Activated CD8-positive, alpha-beta T cell treated with anti-CD3 and anti-CD28 coated beads for 36 hours (primary cell): ENCODE measurements around the gene GJB2. TPM values are rescaled to one million over a fixed set of nuclear protein-coding genes. Genes with fewer than 3 reads are reported as not detected.

Experiments used
- ATAC-seq: fragments of 200-7000 bp; cut with Tn5 transposase; one replicate; pipeline ENCODE4 v1.10.0; 2021; ENCODE audit warnings: mild to moderate bottlenecking, moderate library complexity
- CTCF ChIA-PET: fragments of 350-600 bp; sonication (Branson Sonifier 250); formaldehyde crosslinking; loops from one replicate; lab custom pipeline; 2021; ENCODE audit warnings: antibody characterized with exemption; lab: Charles Lee
- POLR2A ChIA-PET: fragments of 350-600 bp; sonication (Branson Sonifier 250); formaldehyde crosslinking; loops from one replicate; lab custom pipeline; 2021; ENCODE audit warnings: antibody characterized with exemption; lab: Charles Lee
- DNase-seq: peaks from one replicate; pipeline ENCODE4 v3.0.0-alpha.2; 2020
- H3K27ac Mint-ChIP-seq: one replicate; pipeline ENCODE4 v1.8.0; 2021; ENCODE audit warnings: mild to moderate bottlenecking, mixed read lengths
- H3K27me3 Mint-ChIP-seq: one replicate; pipeline ENCODE4 v1.8.0; 2021; ENCODE audit warnings: mixed read lengths
- H3K36me3 Mint-ChIP-seq: one replicate; pipeline ENCODE4 v1.8.0; 2021; ENCODE audit warnings: low read depth, mixed read lengths
- H3K4me1 Mint-ChIP-seq: one replicate; pipeline ENCODE4 v1.8.0; 2021; ENCODE audit warnings: low read depth, mixed read lengths
- H3K4me3 Mint-ChIP-seq: one replicate; pipeline ENCODE4 v1.8.0; 2021; ENCODE audit warnings: mild to moderate bottlenecking, moderate library complexity, mixed read lengths
- H3K9me3 Mint-ChIP-seq: one replicate; pipeline ENCODE4 v1.8.0; 2021; ENCODE audit warnings: mixed read lengths
- intact Hi-C: fragments of 100-400 bp; cut with micrococcal nuclease; formaldehyde crosslinking; loops from one replicate; pipeline ENCODE4 v1.10.0; 2022
- total RNA-seq, 2 experiments: library from RNA; stranded (reverse); gene quantifications; one replicate each; pipeline ENCODE4 v1.2.3, GENCODE V29; 2021
- TF ChIP-seq, protein P1 (sequence below): fragments of 200-600 bp; IDR thresholded peaks from one replicate; pipeline ENCODE4 v1.8.0; 2022; ENCODE audit warnings: antibody characterized with exemption, mild to moderate bottlenecking

GJB2 gene
- total RNA-seq, 2 experiments from 2014 or later, result 0.83 to 1.1 TPM

DNA sequence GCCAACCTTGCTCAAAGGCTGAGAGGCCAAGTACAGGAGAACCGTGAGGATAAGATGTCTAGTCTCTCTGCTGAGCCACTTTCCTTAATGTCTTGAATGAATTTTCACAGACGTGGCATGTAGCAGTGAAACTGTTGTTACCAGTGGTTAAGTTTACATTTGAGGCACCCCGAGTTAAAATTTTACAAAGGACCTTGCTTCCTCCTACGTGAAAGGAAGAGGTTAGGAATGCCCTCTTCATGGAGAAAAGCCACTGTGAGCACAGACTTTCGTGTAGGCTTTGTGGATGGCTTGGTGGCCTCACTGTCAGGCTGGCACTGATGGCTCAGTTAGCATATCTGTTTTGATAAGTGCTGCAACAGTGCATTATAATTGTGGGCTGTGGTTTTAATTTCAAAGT lies 2.7 kb downstream of the GJB2 start:
- ATAC-seq, result no peak
- intact Hi-C loops, result loop anchor here (5.0 to 10.0 kb wide), 2 partner anchors 225 to 282 kb away; no protein-coding TSS in a partner anchor
- POLR2A ChIA-PET, result interaction anchor here (0.8 kb wide), 1 partner anchor 12 kb away, joined by 3 read pairs; no protein-coding TSS in a partner anchor
- Mint-ChIP-seq H3K9me3 (no peaks in the 10 kb centered on the region), H3K27ac (no peak overlapping the region), H3K4me1 (peaks cover 18% of the 10 kb centered on the region), H3K27me3 (peaks cover 36% of the 10 kb centered on the region), H3K4me3 (no peak overlapping the region), H3K36me3 (no peaks in the 10 kb centered on the region)
- DNase-seq, result no peak
- CTCF ChIA-PET, result interaction anchor here (0.9 to 1.0 kb wide), 4 partner anchors 27 to 303 kb away, joined by 3 read pairs; no protein-coding TSS in a partner anchor
- TF ChIP-seq, protein P1, sequence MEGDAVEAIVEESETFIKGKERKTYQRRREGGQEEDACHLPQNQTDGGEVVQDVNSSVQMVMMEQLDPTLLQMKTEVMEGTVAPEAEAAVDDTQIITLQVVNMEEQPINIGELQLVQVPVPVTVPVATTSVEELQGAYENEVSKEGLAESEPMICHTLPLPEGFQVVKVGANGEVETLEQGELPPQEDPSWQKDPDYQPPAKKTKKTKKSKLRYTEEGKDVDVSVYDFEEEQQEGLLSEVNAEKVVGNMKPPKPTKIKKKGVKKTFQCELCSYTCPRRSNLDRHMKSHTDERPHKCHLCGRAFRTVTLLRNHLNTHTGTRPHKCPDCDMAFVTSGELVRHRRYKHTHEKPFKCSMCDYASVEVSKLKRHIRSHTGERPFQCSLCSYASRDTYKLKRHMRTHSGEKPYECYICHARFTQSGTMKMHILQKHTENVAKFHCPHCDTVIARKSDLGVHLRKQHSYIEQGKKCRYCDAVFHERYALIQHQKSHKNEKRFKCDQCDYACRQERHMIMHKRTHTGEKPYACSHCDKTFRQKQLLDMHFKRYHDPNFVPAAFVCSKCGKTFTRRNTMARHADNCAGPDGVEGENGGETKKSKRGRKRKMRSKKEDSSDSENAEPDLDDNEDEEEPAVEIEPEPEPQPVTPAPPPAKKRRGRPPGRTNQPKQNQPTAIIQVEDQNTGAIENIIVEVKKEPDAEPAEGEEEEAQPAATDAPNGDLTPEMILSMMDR, result no peak

DNA sequence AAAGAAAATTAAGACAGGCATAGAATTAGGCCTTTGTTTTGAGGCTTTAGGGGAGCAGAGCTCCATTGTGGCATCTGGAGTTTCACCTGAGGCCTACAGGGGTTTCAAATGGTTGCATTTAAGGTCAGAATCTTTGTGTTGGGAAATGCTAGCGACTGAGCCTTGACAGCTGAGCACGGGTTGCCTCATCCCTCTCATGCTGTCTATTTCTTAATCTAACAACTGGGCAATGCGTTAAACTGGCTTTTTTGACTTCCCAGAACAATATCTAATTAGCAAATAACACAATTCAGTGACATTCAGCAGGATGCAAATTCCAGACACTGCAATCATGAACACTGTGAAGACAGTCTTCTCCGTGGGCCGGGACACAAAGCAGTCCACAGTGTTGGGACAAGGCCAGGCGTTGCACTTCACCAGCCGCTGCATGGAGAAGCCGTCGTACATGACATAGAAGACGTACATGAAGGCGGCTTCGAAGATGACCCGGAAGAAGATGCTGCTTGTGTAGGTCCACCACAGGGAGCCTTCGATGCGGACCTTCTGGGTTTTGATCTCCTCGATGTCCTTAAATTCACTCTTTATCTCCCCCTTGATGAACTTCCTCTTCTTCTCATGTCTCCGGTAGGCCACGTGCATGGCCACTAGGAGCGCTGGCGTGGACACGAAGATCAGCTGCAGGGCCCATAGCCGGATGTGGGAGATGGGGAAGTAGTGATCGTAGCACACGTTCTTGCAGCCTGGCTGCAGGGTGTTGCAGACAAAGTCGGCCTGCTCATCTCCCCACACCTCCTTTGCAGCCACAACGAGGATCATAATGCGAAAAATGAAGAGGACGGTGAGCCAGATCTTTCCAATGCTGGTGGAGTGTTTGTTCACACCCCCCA lies 3.8 kb downstream of the GJB2 start:
- H3K27me3 Mint-ChIP-seq, result peaks cover 25% of the 10 kb centered on the region
- ATAC-seq (no peak), DNase-seq (peak; percentile 34)
- no peak overlapping the region for H3K27ac Mint-ChIP-seq
- no peaks in the 10 kb centered on the region for H3K36me3 Mint-ChIP-seq
- H3K4me1 Mint-ChIP-seq, result peaks cover 7% of the 10 kb centered on the region
- TF ChIP-seq, protein P1, result peak; percentile 44
- ChIA-PET CTCF (interaction anchor here (1.0 kb wide), 4 partner anchors 8 to 304 kb away, joined by 3 to 4 read pairs (median 3); no protein-coding TSS in a partner anchor), POLR2A (interaction anchor here (0.6 kb wide), 1 partner anchor 28 kb away, joined by 4 read pairs; the partner anchor contains the start of gene GJA3)
- H3K4me3 Mint-ChIP-seq, result no peak overlapping the region
- intact Hi-C loops, result loop anchor here (10.0 kb wide), 1 partner anchor 736 kb away; no protein-coding TSS in a partner anchor
- no peaks in the 10 kb centered on the region for H3K9me3 Mint-ChIP-seq

DNA sequence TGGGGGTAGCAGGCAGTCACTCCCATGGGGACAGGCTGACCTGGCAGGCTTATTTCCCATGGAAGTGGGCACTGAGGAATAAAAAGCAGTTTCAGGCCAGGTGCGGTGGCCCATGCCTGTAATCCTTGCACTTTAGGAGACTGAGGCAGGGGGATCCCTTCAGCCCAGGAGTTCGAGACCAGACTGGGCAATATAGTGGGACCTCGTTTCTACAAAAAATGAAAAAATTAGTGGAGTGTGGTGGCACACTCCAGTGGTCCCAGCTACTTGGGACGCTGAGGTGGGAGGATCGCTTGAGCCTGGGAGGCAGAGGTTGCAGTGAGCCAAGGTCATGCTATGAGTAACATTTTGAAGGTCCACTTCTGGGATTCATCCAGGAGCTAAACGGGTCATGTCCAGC lies 6.0 kb downstream of the GJB2 start:
- DNase-seq, result no peak
- Mint-ChIP-seq H3K4me1 (peaks cover 2% of the 10 kb centered on the region), H3K4me3 (no peak overlapping the region), H3K27ac (no peak overlapping the region), H3K36me3 (no peaks in the 10 kb centered on the region), H3K9me3 (no peaks in the 10 kb centered on the region), H3K27me3 (peaks cover 26% of the 10 kb centered on the region)
- intact Hi-C loops, result loop anchor here (10.0 kb wide), 1 partner anchor 738 kb away; no protein-coding TSS in a partner anchor
- ATAC-seq, result no peak
- POLR2A ChIA-PET, result no interaction called here
- TF ChIP-seq, protein P1, result no peak
- CTCF ChIA-PET, result interaction anchor here (0.6 to 4.3 kb wide), 4 partner anchors 10 to 738 kb away, joined by 3 to 36 read pairs (median 4); no protein-coding TSS in a partner anchor

DNA sequence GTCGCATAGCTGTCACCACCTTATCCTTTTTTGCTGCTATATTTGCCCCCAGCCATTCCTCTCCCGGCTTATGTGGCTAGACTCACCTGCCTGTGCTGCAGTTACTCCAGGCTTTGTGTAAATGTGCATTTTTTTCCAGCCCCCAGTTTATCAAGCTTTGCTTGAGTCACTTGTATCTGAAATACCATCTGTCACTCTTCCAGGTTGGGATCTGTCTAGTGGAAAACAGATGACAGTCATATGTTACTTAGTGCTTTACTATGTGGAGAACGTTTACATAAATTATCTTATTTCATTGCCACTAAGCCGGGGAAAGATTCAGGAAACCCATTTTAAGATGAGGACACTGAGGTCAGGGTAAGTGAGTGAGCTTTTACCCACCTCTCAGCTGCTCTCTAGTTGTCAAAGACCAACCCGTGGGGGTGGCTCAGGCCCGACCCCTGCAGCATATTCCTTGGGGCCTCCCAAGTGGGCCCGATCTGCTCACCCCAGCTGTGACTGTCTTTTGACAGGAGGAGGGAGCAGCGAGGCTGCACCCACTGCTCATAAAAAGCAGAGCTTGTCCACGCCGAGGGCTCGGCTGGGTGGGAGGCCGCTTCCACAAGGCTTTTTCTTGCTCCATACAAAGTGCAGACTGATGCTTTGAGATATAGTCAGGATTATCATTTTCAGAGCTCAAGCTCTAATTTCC lies 7.2 kb downstream of the GJB2 start:
- DNase-seq (no peak), ATAC-seq (no peak)
- CTCF ChIA-PET, result interaction anchor here (1.1 to 4.3 kb wide), 4 partner anchors 11 to 739 kb away, joined by 3 to 36 read pairs (median 4); no protein-coding TSS in a partner anchor
- POLR2A ChIA-PET, result no interaction called here
- no peaks in the 10 kb centered on the region for H3K36me3 Mint-ChIP-seq
- intact Hi-C loops, result loop anchor here (10.0 kb wide), 1 partner anchor 739 kb away; no protein-coding TSS in a partner anchor
- H3K27ac Mint-ChIP-seq, result no peak overlapping the region
- H3K4me3 Mint-ChIP-seq, result no peak overlapping the region
- peaks cover 2% of the 10 kb centered on the region for H3K4me1 Mint-ChIP-seq
- TF ChIP-seq, protein P1, result no peak
- H3K9me3 Mint-ChIP-seq, result no peaks in the 10 kb centered on the region
- H3K27me3 Mint-ChIP-seq, result peaks cover 23% of the 10 kb centered on the region
